Measurements from ENCODE around the gene LRP2.

DNA sequence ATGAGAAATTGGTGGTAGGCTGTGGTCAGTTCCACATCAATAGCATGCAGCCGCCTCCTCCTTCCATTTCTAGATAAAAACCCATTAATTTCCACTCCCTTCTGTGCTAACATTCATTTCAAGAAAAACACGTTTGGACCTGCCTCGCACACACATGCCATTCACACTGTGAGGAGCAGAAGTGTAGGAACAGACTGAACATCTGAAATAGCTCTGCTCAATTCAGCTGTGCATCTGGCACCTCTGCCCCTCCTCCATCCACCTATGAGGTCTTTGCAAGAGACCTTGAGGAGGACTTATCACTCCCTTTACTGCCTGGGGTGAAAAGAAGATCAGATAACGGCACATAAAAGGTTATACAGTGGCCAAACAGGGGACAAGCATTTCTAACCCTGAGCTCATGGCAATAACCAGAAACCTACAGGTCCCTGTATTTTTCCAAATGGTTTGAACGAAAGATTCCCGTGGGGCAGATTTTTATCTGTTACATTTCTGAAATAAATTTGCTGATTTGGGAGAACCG, 30.8 kb upstream of the LRP2 start:
- TF ChIP-seq TAF1 (IDR thresholded peaks at IDR 0.05; ENCODE audit: low read depth), result no peak
- no peak for TF ChIP-seq TEAD4 (IDR thresholded peaks at IDR 0.05)
- TF ChIP-seq, protein P1, sequence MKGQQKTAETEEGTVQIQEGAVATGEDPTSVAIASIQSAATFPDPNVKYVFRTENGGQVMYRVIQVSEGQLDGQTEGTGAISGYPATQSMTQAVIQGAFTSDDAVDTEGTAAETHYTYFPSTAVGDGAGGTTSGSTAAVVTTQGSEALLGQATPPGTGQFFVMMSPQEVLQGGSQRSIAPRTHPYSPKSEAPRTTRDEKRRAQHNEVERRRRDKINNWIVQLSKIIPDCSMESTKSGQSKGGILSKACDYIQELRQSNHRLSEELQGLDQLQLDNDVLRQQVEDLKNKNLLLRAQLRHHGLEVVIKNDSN (IDR thresholded peaks at IDR 0.05), result no peak

Measured in Ishikawa (cell line).